GM18502 (cell line): ENCODE data around the gene SLC25A27.

Experiments
- ATAC-seq: cut with Tn5 transposase; IDR thresholded peaks from one replicate; pipeline ENCODE4 v1.9.1; 2021; ENCODE audit warnings: mild to moderate bottlenecking; ENCODE audit not compliant: unreplicated experiment, poor library complexity

Gene SLC25A27

GRCh38 chr6:46704562-46704961, 51.8 kb downstream of the SLC25A27 start:
- no peak for ATAC-seq

- ATAC-seq = no peak
These were observed 53.7 kb downstream of the SLC25A27 start for GRCh38 chr6:46706464-46706863.

- no peak for ATAC-seq
These were observed 58.7 kb downstream of the SLC25A27 start for GRCh38 chr6:46711491-46711890.

- no peak for ATAC-seq
These were observed 62.4 kb downstream of the SLC25A27 start for GRCh38 chr6:46715141-46715540.

- ATAC-seq = no peak
These were observed 66.3 kb downstream of the SLC25A27 start for GRCh38 chr6:46719099-46719498.

- ATAC-seq = no peak
These were observed 67.6 kb downstream of the SLC25A27 start for GRCh38 chr6:46720401-46720800.
